K562 (cell line): Measurements from ENCODE around the gene FAM161A. TPM values are rescaled to one million over a fixed set of nuclear protein-coding genes. Genes with fewer than 3 reads are reported as not detected.
"Not testable (repeated sequence)": the region's sequence is repeated elsewhere in the genome, so short reads cannot be mapped to it uniquely, and the experiment has no call there.

Source experiments
- ATAC-seq: fragments of 200-7000 bp; cut with Tn5 transposase; 3 replicates; pipeline ENCODE4 v1.9.1; 2020; ENCODE audit warnings: moderate library complexity
- BruUV-seq: library from RNA; stranded (reverse); fragments of 400-500 nt; replicated peaks from 2 replicates; lab custom pipeline; 2021; lab: Mats Ljungman, UMichigan
- CTCF ChIA-PET: fragments of 300-600 bp; formaldehyde crosslinking; extraction: SDS; loops from one replicate; lab custom pipeline; 2021; ENCODE audit warnings: low intra/inter-chr PET ratio; lab: Yijun Ruan, JAX
- POLR2A ChIA-PET: fragments of 300-600, 350-650 bp; sonication (Branson Sonifier 250); formaldehyde crosslinking; extraction: SDS; loops from one replicate; lab custom pipeline; 2021; ENCODE audit warnings: antibody characterized with exemption, inconsistent platforms; lab: Yijun Ruan, JAX
- DNase-seq, 4 experiments: peaks; one replicate each; pipeline versions ENCODE4 v3.0.0 to v3.0.0-alpha.2; 2011 to 2018; ENCODE audit warnings: low spot score in 3 of 4, mixed read lengths in 3 of 4; ENCODE audit errors: extremely low read depth in 1 of 4
- FAIRE-seq: peaks from 2 replicates; lab custom pipeline; 2011; peaks lifted over from hg19 to GRCh38; lab: Jason Lieb, UNC
- H2AFZ ChIP-seq: 2 replicates; pipeline ENCODE4 v1.6.0; 2011; ENCODE audit warnings: low read depth, low read length, control low read depth, inconsistent platforms
- H3K27ac ChIP-seq: fragments of 200-600 bp; 3 replicates; pipeline ENCODE4 v1.8.0; 2011; ENCODE audit warnings: low read depth, mild to moderate bottlenecking, control low read depth, inconsistent platforms, low read length, moderate library complexity, mixed read lengths; ENCODE audit errors: extremely low read depth
- H3K27me3 ChIP-seq, 2 experiments: fragments of 300-600 bp in 1 of 2; 2 replicates in 1 of 2; 3 replicates in 1 of 2; pipeline versions ENCODE4 v1.6.0 to v1.8.0; 2011; ENCODE audit warnings: inconsistent platforms in 2 of 2, low read length in 2 of 2, mild to moderate bottlenecking in 1 of 2, mixed read lengths in 1 of 2, moderate library complexity in 1 of 2; ENCODE audit not compliant: control insufficient read depth in 2 of 2, insufficient read depth in 2 of 2
- H3K36me3 ChIP-seq: fragments of 300-600 bp; 3 replicates; pipeline ENCODE4 v1.8.0; 2011; ENCODE audit warnings: mild to moderate bottlenecking, low read length, inconsistent platforms; ENCODE audit not compliant: control insufficient read depth, insufficient read depth
- H3K4me1 ChIP-seq, 2 experiments: fragments of 200-600 bp in 1 of 2; replicated peaks in 1 of 2; 2 replicates in 1 of 2; 3 replicates in 1 of 2; pipeline versions ENCODE4 v1.5.1 to v1.8.0; 2011; ENCODE audit warnings: inconsistent platforms in 2 of 2, low read length in 2 of 2, mild to moderate bottlenecking in 1 of 2, mixed read lengths in 1 of 2, moderate library complexity in 1 of 2; ENCODE audit not compliant: control insufficient read depth in 2 of 2, insufficient read depth in 2 of 2
- H3K4me2 ChIP-seq: 2 replicates; pipeline ENCODE4 v1.6.1; 2011; ENCODE audit warnings: low read length, control low read depth, inconsistent platforms, mixed read lengths; ENCODE audit not compliant: insufficient read depth
- H3K4me3 ChIP-seq: fragments of 200-600 bp; sonication (generic), shearing (Covaris generic); 2 replicates; pipeline ENCODE4 v1.5.1; 2016; ENCODE audit warnings: control low read depth, inconsistent platforms
- H3K79me2 ChIP-seq: fragments of 200-600 bp; 3 replicates; pipeline ENCODE4 v1.8.0; 2011; ENCODE audit warnings: low read length, inconsistent platforms; ENCODE audit not compliant: control insufficient read depth, insufficient read depth
- H3K9ac ChIP-seq, 2 experiments: 2 replicates each; pipeline versions ENCODE4 v1.6.0 to v1.6.1; 2011; ENCODE audit warnings: low read depth in 2 of 2, low read length in 2 of 2, control low read depth in 1 of 2, inconsistent platforms in 1 of 2, mild to moderate bottlenecking in 1 of 2, mixed read lengths in 1 of 2; ENCODE audit not compliant: insufficient read depth in 1 of 2
- H3K9me1 ChIP-seq: one replicate; pipeline ENCODE4 v1.6.0; 2011; ENCODE audit warnings: inconsistent platforms, mild to moderate bottlenecking, low read length, moderate library complexity; ENCODE audit not compliant: control insufficient read depth, insufficient read depth
- H3K9me3 ChIP-seq: replicated peaks from 2 replicates; pipeline ENCODE4 v1.5.1; 2011; ENCODE audit warnings: low read depth, low read length, inconsistent platforms; ENCODE audit not compliant: control insufficient read depth, insufficient read depth
- H4K20me1 ChIP-seq: replicated peaks from 2 replicates; pipeline ENCODE4 v1.6.1; 2011; ENCODE audit warnings: low read length, inconsistent platforms, mixed read lengths; ENCODE audit not compliant: control insufficient read depth, insufficient read depth
- CTCF ChIP-seq, 3 experiments: IDR thresholded peaks in 2 of 3; conservative IDR thresholded peaks in 1 of 3; 2 replicates each; pipeline ENCODE4 v1.5.1; 2011 to 2012; ENCODE audit warnings: low read length in 3 of 3, mild to moderate bottlenecking in 3 of 3, control low read depth in 2 of 3, improper control_type of control experiment in 1 of 3, inconsistent platforms in 1 of 3, low read depth in 1 of 3, mixed read lengths in 1 of 3, moderate library complexity in 1 of 3; ENCODE audit not compliant: insufficient read depth in 2 of 3
- CTCFL ChIP-seq: IDR thresholded peaks from 2 replicates; pipeline ENCODE4 v1.6.1; 2011; ENCODE audit warnings: borderline replicate concordance, low read depth, mild to moderate bottlenecking, moderate library complexity, low read length; ENCODE audit not compliant: insufficient read depth, poor library complexity, severe bottlenecking
- RAD21 ChIP-seq, 2 experiments: fragments of 250-450 bp in 1 of 2; fragments of 450-650 bp in 1 of 2; sonication (Bioruptor Pico) in 1 of 2; formaldehyde crosslinking in 1 of 2; IDR thresholded peaks in 1 of 2; conservative IDR thresholded peaks in 1 of 2; 2 replicates each; pipeline versions ENCODE4 v1.4.0 to v1.8.0; 2020 to 2022; ENCODE audit warnings: mild to moderate bottlenecking in 2 of 2, moderate library complexity in 1 of 2
- ZBTB33 ChIP-seq: sonication (generic); formaldehyde crosslinking; IDR thresholded peaks from 2 replicates; pipeline ENCODE4 v1.8.1; 2023; ENCODE audit warnings: mild to moderate bottlenecking, missing genetic modification reagents
- WGBS: fragments of 100-300 bp; shearing (Covaris generic); methylation state at CpG from one replicate; pipeline ENCODE4 v1.1.6; 2016; ENCODE audit warnings: low coverage, mixed read lengths; ENCODE audit not compliant: insufficient coverage; ENCODE audit errors: missing lambda C conversion rate; 5-methylcytosine and 5-hydroxymethylcytosine counted together
- in situ Hi-C: fragments of 300-500 bp; cut with MboI; formaldehyde crosslinking; loops from 4 replicates; pipeline ENCODE4 v1.15.0; 2018; ENCODE audit warnings: inconsistent platforms, mixed read lengths
- intact Hi-C: fragments of 100-400 bp; cut with micrococcal nuclease; formaldehyde crosslinking; loops from 2 replicates; pipeline ENCODE4 v1.14.2; 2022
- polyA plus RNA-seq, 8 experiments: library from polyadenylated mRNA; depleted of rRNA in 4 of 8; stranded (reverse) in 5 of 8; unstranded in 3 of 8; fragments of >200 nt; fragmentation: Nextera tagmentation in 2 of 8; fragmentation: Illumina TruSeq in 1 of 8; extraction: Ambion mirVana in 2 of 8; extraction: Trizol in 1 of 8; gene quantifications; 2 replicates each; pipeline versions ENCODE4 v1.2.1 to v1.2.3, GENCODE V29; 2011 to 2014; ENCODE audit warnings: inconsistent platforms in 1 of 8, missing spikeins in 1 of 8
- total RNA-seq, 7 experiments: library from RNA; depleted of rRNA in 6 of 7; stranded (reverse); fragments of >200 nt in 6 of 7; fragmentation: Illumina TruSeq in 2 of 7; extraction: Trizol in 2 of 7; gene quantifications; 2 replicates each; pipeline versions ENCODE4 v1.2.1 to v1.2.3, GENCODE V29; 2011 to 2021; ENCODE audit warnings: low replicate concordance in 1 of 7

Gene FAM161A
- total and polyA plus RNA-seq, 9 of the 15 experiments (the other 6 are each of a cell fraction or from before 2014, with no cell fraction given) = 0.27 to 1.4 (median 0.80) TPM

- CTCF ChIA-PET, in situ Hi-C loops, H3K9me3 ChIP-seq, H3K27ac ChIP-seq, H3K4me3 ChIP-seq, H3K9me1 ChIP-seq, H4K20me1 ChIP-seq, intact Hi-C loops, DNase-seq, BruUV-seq: not testable (repeated sequence)
- H3K4me1 ChIP-seq = peaks cover 0 to 14% of the 10 kb centered on the region in 2 experiments; a peak in 3 of 5 replicates
- 0 out of 6 replicates have a peak, but pooled peaks have one; percentile 9 to 26 (median 12) for TF ChIP-seq CTCF (IDR thresholded peaks at IDR 0.05 in 2 of 3, conservative IDR thresholded peaks at IDR 0.05 in 1 of 3; ENCODE audit: insufficient read depth in 2 of 3, low read depth in 1 of 3, low read length in 3 of 3)
- 0 out of 2 replicates have a peak, but pooled peaks have one; percentile 12 for TF ChIP-seq ZBTB33 (CRISPR knock-in tag)
- TF ChIP-seq CTCFL = peak; percentile 5
- peak in 1 of 2 experiments; percentile 15; a peak in 1 of 4 replicates for TF ChIP-seq RAD21 (CRISPR knock-in tag; conservative IDR thresholded peaks at IDR 0.05 in 1 of 2, IDR thresholded peaks at IDR 0.05 in 1 of 2)
- TF ChIP-seq, all 486 proteins: peak for 4; not testable (repeated sequence) for 482
- not testable (repeated sequence) for FAIRE-seq, ATAC-seq, H3K9ac ChIP-seq, H3K4me2 ChIP-seq, H3K79me2 ChIP-seq, H3K36me3 ChIP-seq, H2AFZ ChIP-seq, H3K27me3 ChIP-seq
- WGBS = 23% methylated on average over 10 of the region's 10 CpGs
- POLR2A ChIA-PET = interaction anchor here (1.0 to 1.4 kb wide), 3 partner anchors 9 to 13 kb away, joined by 3 to 4 read pairs (median 3); no protein-coding TSS in a partner anchor
Observed at GRCh38 chr2:61851270-61851669, 2.6 kb downstream of the FAM161A start.
